Astrocyte (in vitro differentiated cells and primary cell): Measurements from ENCODE around the gene CROCC. TPM values are rescaled to one million over a fixed set of nuclear protein-coding genes. Genes with fewer than 3 reads are reported as not detected.
A peak's percentile ranks its signal among the peaks of the same experiment; 100 is the strongest.
"Not testable (repeated sequence)": the region's sequence is repeated elsewhere in the genome, so short reads cannot be mapped to it uniquely, and the experiment has no call there.

Experiments used
- DNase-seq: peaks from one replicate; pipeline ENCODE4 v3.0.0-alpha.2; 2010; ENCODE audit warnings: low read depth
- FAIRE-seq: peaks from 2 replicates; lab custom pipeline; 2011; peaks lifted over from hg19 to GRCh38; lab: Jason Lieb, UNC
- H2AFZ ChIP-seq: 2 replicates; pipeline ENCODE4 v1.6.0; 2012; ENCODE audit warnings: low read depth, low read length, inconsistent platforms
- H3K27ac ChIP-seq: 2 replicates; pipeline ENCODE4 v1.5.1; 2011; ENCODE audit warnings: low read depth, low read length, inconsistent platforms
- H3K27me3 ChIP-seq: 2 replicates; pipeline ENCODE4 v1.6.0; 2011; ENCODE audit warnings: low read length, inconsistent platforms; ENCODE audit not compliant: insufficient read depth
- H3K36me3 ChIP-seq: 2 replicates; pipeline ENCODE4 v1.5.1; 2011; ENCODE audit warnings: low read length, inconsistent platforms; ENCODE audit not compliant: insufficient read depth
- H3K4me1 ChIP-seq: 2 replicates; pipeline ENCODE4 v1.5.1; 2011; ENCODE audit warnings: low read length, inconsistent platforms; ENCODE audit not compliant: insufficient read depth
- H3K4me2 ChIP-seq: 2 replicates; pipeline ENCODE4 v1.6.0; 2012; ENCODE audit warnings: low read length, inconsistent platforms
- H3K4me3 ChIP-seq: 2 replicates; pipeline ENCODE4 v1.5.1; 2011; ENCODE audit warnings: low read depth, mild to moderate bottlenecking, low read length, inconsistent platforms; ENCODE audit not compliant: insufficient read depth
- H3K79me2 ChIP-seq: 2 replicates; pipeline ENCODE4 v1.6.0; 2012; ENCODE audit warnings: mild to moderate bottlenecking, low read length, inconsistent platforms; ENCODE audit not compliant: insufficient read depth
- H3K9ac ChIP-seq: 2 replicates; pipeline ENCODE4 v1.6.0; 2012; ENCODE audit warnings: mild to moderate bottlenecking, low read length, inconsistent platforms
- H3K9me3 ChIP-seq: 2 replicates; pipeline ENCODE4 v1.5.1; 2012; ENCODE audit warnings: low read depth, mild to moderate bottlenecking, low read length, inconsistent platforms; ENCODE audit not compliant: insufficient read depth
- H4K20me1 ChIP-seq: 2 replicates; pipeline ENCODE4 v1.6.0; 2012; ENCODE audit warnings: low read length, inconsistent platforms; ENCODE audit not compliant: insufficient read depth
- H3K27ac Mint-ChIP-seq: one replicate; pipeline ENCODE4 v1.8.0; 2021; ENCODE audit warnings: mild to moderate bottlenecking, mixed read lengths; ENCODE audit not compliant: unreplicated experiment
- H3K27me3 Mint-ChIP-seq: one replicate; pipeline ENCODE4 v1.8.0; 2021; ENCODE audit warnings: low read depth, mixed read lengths; ENCODE audit not compliant: unreplicated experiment
- H3K36me3 Mint-ChIP-seq: one replicate; pipeline ENCODE4 v1.8.0; 2021; ENCODE audit warnings: low read depth, mixed read lengths; ENCODE audit not compliant: unreplicated experiment
- H3K4me1 Mint-ChIP-seq: one replicate; pipeline ENCODE4 v1.8.0; 2021; ENCODE audit warnings: low read depth, mixed read lengths; ENCODE audit not compliant: unreplicated experiment
- H3K4me3 Mint-ChIP-seq: one replicate; pipeline ENCODE4 v1.8.0; 2021; ENCODE audit warnings: mild to moderate bottlenecking, moderate library complexity, mixed read lengths; ENCODE audit not compliant: unreplicated experiment
- H3K9me3 Mint-ChIP-seq: one replicate; pipeline ENCODE4 v1.8.0; 2021; ENCODE audit warnings: mild to moderate bottlenecking, mixed read lengths; ENCODE audit not compliant: unreplicated experiment
- CTCF ChIP-seq: IDR thresholded peaks from 2 replicates; pipeline ENCODE4 v1.5.1; 2011; ENCODE audit warnings: low read depth, mild to moderate bottlenecking, inconsistent platforms, low read length, moderate library complexity; ENCODE audit not compliant: insufficient read depth
- EZH2 ChIP-seq: IDR thresholded peaks from 2 replicates; pipeline ENCODE4 v1.6.1; 2012; ENCODE audit warnings: mild to moderate bottlenecking, low read length, inconsistent platforms; ENCODE audit not compliant: insufficient read depth
- total RNA-seq: library from RNA; stranded (reverse); gene quantifications from 2 replicates; pipeline ENCODE4 v1.2.1, GENCODE V29; 2021

CROCC gene
- total RNA-seq, 1 donor from 2014 or later, result 12.1 TPM

- H3K9me3 ChIP-seq, H3K27ac Mint-ChIP-seq, FAIRE-seq, H3K36me3 ChIP-seq, H3K4me2 ChIP-seq, H3K4me3 ChIP-seq, H3K4me1 ChIP-seq, H3K4me3 Mint-ChIP-seq, H4K20me1 ChIP-seq, H3K27me3 ChIP-seq, H2AFZ ChIP-seq, H3K79me2 ChIP-seq, H3K9me3 Mint-ChIP-seq, DNase-seq, H3K27ac ChIP-seq, H3K9ac ChIP-seq, H3K4me1 Mint-ChIP-seq: not testable (repeated sequence)
- H3K27me3 Mint-ChIP-seq, result peaks cover 14% of the 10 kb centered on the region
- peaks cover 15% of the 10 kb centered on the region for H3K36me3 Mint-ChIP-seq
Observed at GRCh38 chr1:16933945-16934344, 12.2 kb downstream of the CROCC start.

GRCh38 chr1:16936580-16936979, 14.8 kb downstream of the CROCC start:
- H3K27ac ChIP-seq, H3K9ac ChIP-seq, H3K9me3 ChIP-seq, H3K27ac Mint-ChIP-seq, H3K4me3 ChIP-seq, H4K20me1 ChIP-seq, H3K4me3 Mint-ChIP-seq, H3K4me2 ChIP-seq, H3K9me3 Mint-ChIP-seq, H3K27me3 ChIP-seq, FAIRE-seq, H3K4me1 ChIP-seq, H3K4me1 Mint-ChIP-seq, H2AFZ ChIP-seq, H3K36me3 ChIP-seq, DNase-seq, H3K27me3 Mint-ChIP-seq, H3K79me2 ChIP-seq: not testable (repeated sequence)
- H3K36me3 Mint-ChIP-seq, result peaks cover 11% of the 10 kb centered on the region

GRCh38 chr1:16938351-16939321, 16.9 kb downstream of the CROCC start:
- Mint-ChIP-seq H3K9me3 (no peaks in the 10 kb centered on the region), H3K4me3 (no peak overlapping the region), H3K27me3 (peaks cover 8% of the 10 kb centered on the region), H3K4me1 (no peaks in the 10 kb centered on the region), H3K36me3 (peaks cover 9% of the 10 kb centered on the region), H3K27ac (no peak overlapping the region)
- H3K79me2 ChIP-seq, result no peaks in the 10 kb centered on the region
- no peaks in the 10 kb centered on the region for H3K4me1 ChIP-seq
- no peaks in the 10 kb centered on the region for H3K36me3 ChIP-seq
- no peak overlapping the region for H3K27ac ChIP-seq
- FAIRE-seq (no peak), DNase-seq (no peak)
- no peak overlapping the region for H3K9ac ChIP-seq
- no peaks in the 10 kb centered on the region for H4K20me1 ChIP-seq
- H2AFZ ChIP-seq, result no peak overlapping the region
- TF ChIP-seq CTCF (no peak), EZH2 (no peak)
- no peak overlapping the region for H3K4me2 ChIP-seq
- H3K9me3 ChIP-seq, result no peaks in the 10 kb centered on the region
- no peaks in the 10 kb centered on the region for H3K27me3 ChIP-seq
- H3K4me3 ChIP-seq, result no peak overlapping the region

GRCh38 chr1:16939386-16940180, 17.9 kb downstream of the CROCC start:
- peak overlapping the region; percentile 72 for H3K27ac Mint-ChIP-seq

More at GRCh38 chr1:16939386-16940180, 17.9 kb downstream of the CROCC start:
- H3K9me3 ChIP-seq, H3K4me2 ChIP-seq, H3K79me2 ChIP-seq, H3K4me1 Mint-ChIP-seq, DNase-seq, FAIRE-seq, H3K4me1 ChIP-seq, H3K4me3 ChIP-seq, H2AFZ ChIP-seq, H3K9me3 Mint-ChIP-seq, H3K27ac ChIP-seq, H3K36me3 Mint-ChIP-seq, H3K27me3 Mint-ChIP-seq, H4K20me1 ChIP-seq, H3K9ac ChIP-seq, H3K27me3 ChIP-seq, H3K36me3 ChIP-seq: not testable (repeated sequence)
- peak overlapping the region; percentile 50 for H3K4me3 Mint-ChIP-seq
